Mucosa of descending colon (tissue), 3 donors: ENCODE data around the gene FAM107B. TPM values are rescaled to one million over a fixed set of nuclear protein-coding genes. Genes with fewer than 3 reads are reported as not detected.

Experiments used
- ATAC-seq: fragments of 200-7000 bp; cut with Tn5 transposase; one replicate; pipeline ENCODE4 v1.9.1; 2020; ENCODE audit warnings: mild to moderate bottlenecking, moderate library complexity
- DNase-seq, 3 donors: peaks; one replicate each; pipeline ENCODE4 v3.0.0-alpha.2; 2020
- H3K36me3 ChIP-seq: fragments of 200-600 bp; one replicate; pipeline ENCODE4 v1.8.0; 2021; ENCODE audit warnings: low read depth, mild to moderate bottlenecking
- H3K4me1 ChIP-seq: fragments of 200-600 bp; one replicate; pipeline ENCODE4 v1.8.0; 2021; ENCODE audit warnings: low read depth, mild to moderate bottlenecking
- H3K4me3 ChIP-seq: fragments of 200-600 bp; one replicate; pipeline ENCODE4 v1.8.0; 2021; ENCODE audit warnings: mild to moderate bottlenecking
- H3K9me3 ChIP-seq: fragments of 200-600 bp; one replicate; pipeline ENCODE4 v1.8.0; 2021; ENCODE audit warnings: mild to moderate bottlenecking
- CTCF ChIP-seq: fragments of 200-600 bp; IDR thresholded peaks from one replicate; pipeline ENCODE4 v1.8.0; 2022; ENCODE audit warnings: antibody characterized with exemption, mild to moderate bottlenecking
- intact Hi-C, 2 donors: fragments of 100-400 bp; cut with DNase I in 1 of 2; cut with micrococcal nuclease in 1 of 2; formaldehyde crosslinking; loops; one replicate each; pipeline versions ENCODE4 v1.11.0 to v1.11.1; 2022; cut with DNase I, micrococcal nuclease
- total RNA-seq, 3 donors: library from RNA; stranded (reverse); fragmentation: NEBNext Ultra II Directional in 2 of 3; extraction: Animal tissue kit (Norgen Biotek cat#: 25700) in 2 of 3; gene quantifications; one replicate each; pipeline versions ENCODE4 v1.2.1 to v1.2.4, GENCODE V29; 2021 to 2023
- donor health status: DM: no; HTN: no; CAD: no; lungs with moderate emphysema.
- donor health status: DM: no; HTN: no; CAD: no.
- donor health status: DM: no; HTN: yes; CAD: no.

FAM107B gene
- total RNA-seq, 3 donors from 2014 or later: 45.6 to 77.7 (median 76.9) TPM

- H3K36me3 ChIP-seq: no peaks in the 10 kb centered on the region
- DNase-seq (peak in 1 of 3 donors; percentile 6), ATAC-seq (no peak)
- no peak overlapping the region for H3K4me3 ChIP-seq
- peaks cover 6% of the 10 kb centered on the region for H3K4me1 ChIP-seq
- no peak for TF ChIP-seq CTCF
- intact Hi-C loops: no loop called here
- H3K9me3 ChIP-seq: no peaks in the 10 kb centered on the region
Measured at GRCh38 chr10:14605231-14605925, 169.3 kb downstream of the FAM107B start.

GRCh38 chr10:14604181-14605142 is 170.2 kb downstream of the FAM107B start:
- intact Hi-C loops: no loop called here
- TF ChIP-seq CTCF: no peak
- ATAC-seq: peak; percentile 95
- H3K9me3 ChIP-seq: no peaks in the 10 kb centered on the region
- H3K36me3 ChIP-seq: no peaks in the 10 kb centered on the region
- peak overlapping the region; percentile 63 for H3K4me3 ChIP-seq
- H3K4me1 ChIP-seq: peaks cover 6% of the 10 kb centered on the region
- DNase-seq: peak; percentile 87 to 90 (median 88)

GRCh38 chr10:14603534-14604102 is 171.1 kb downstream of the FAM107B start:
- no peaks in the 10 kb centered on the region for H3K36me3 ChIP-seq
- intact Hi-C loops: no loop called here
- peaks cover 6% of the 10 kb centered on the region for H3K4me1 ChIP-seq
- H3K9me3 ChIP-seq: no peaks in the 10 kb centered on the region
- peak in 1 of 3 donors; percentile 60 for DNase-seq
- no peak for TF ChIP-seq CTCF
- peak; percentile 21 for ATAC-seq
- H3K4me3 ChIP-seq: peak overlapping the region; percentile 63

GRCh38 chr10:14602807-14603533 is 171.7 kb downstream of the FAM107B start:
- DNase-seq: peak in 1 of 3 donors; percentile 42
- ATAC-seq: no peak
- no peak for TF ChIP-seq CTCF
- Histone ChIP-seq H3K4me3 (peak overlapping the region; percentile 63), H3K36me3 (no peaks in the 10 kb centered on the region), H3K4me1 (peaks cover 6% of the 10 kb centered on the region), H3K9me3 (no peaks in the 10 kb centered on the region)
- intact Hi-C loops: no loop called here
